Measurements from ENCODE around the gene CHST15. TPM values are rescaled to one million over a fixed set of nuclear protein-coding genes. Genes with fewer than 3 reads are reported as not detected.

Gene CHST15
- total and polyA plus RNA-seq, 2 donors from 2014 or later, result 2.8 to 39.7 TPM

- Histone ChIP-seq H3K4me1 (ENCODE audit: control insufficient read depth in 2 of 3, insufficient read depth in 2 of 3, low read depth in 1 of 3, low read length in 3 of 3) (peaks cover 0 to 2% (median 0%) of the 10 kb centered on the region in 3 donors), H3K9me3 (ENCODE audit: control insufficient read depth in 2 of 3, insufficient read depth in 1 of 3, low read length in 3 of 3) (no peaks in the 10 kb centered on the region), H3K4me3 (ENCODE audit: low read length in 3 of 3) (no peak overlapping the region), H3K9ac (ENCODE audit: low read length in 3 of 3) (no peak overlapping the region), H3K27me3 (ENCODE audit: control insufficient read depth, insufficient read depth, low read length) (no peaks in the 10 kb centered on the region), H3K27ac (ENCODE audit: low read depth in 2 of 2, low read length in 2 of 2) (no peak overlapping the region), H3K36me3 (ENCODE audit: control insufficient read depth in 2 of 3, insufficient read depth in 3 of 3, low read length in 3 of 3) (no peaks in the 10 kb centered on the region)
- FAIRE-seq, result no peak
- TF ChIP-seq, protein P1, sequence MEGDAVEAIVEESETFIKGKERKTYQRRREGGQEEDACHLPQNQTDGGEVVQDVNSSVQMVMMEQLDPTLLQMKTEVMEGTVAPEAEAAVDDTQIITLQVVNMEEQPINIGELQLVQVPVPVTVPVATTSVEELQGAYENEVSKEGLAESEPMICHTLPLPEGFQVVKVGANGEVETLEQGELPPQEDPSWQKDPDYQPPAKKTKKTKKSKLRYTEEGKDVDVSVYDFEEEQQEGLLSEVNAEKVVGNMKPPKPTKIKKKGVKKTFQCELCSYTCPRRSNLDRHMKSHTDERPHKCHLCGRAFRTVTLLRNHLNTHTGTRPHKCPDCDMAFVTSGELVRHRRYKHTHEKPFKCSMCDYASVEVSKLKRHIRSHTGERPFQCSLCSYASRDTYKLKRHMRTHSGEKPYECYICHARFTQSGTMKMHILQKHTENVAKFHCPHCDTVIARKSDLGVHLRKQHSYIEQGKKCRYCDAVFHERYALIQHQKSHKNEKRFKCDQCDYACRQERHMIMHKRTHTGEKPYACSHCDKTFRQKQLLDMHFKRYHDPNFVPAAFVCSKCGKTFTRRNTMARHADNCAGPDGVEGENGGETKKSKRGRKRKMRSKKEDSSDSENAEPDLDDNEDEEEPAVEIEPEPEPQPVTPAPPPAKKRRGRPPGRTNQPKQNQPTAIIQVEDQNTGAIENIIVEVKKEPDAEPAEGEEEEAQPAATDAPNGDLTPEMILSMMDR (IDR thresholded peaks at IDR 0.05; ENCODE audit: borderline replicate concordance, extremely low read depth, insufficient read depth), result no peak
- DNase-seq, result no peak
- intact Hi-C loops (cut with DNase I), result no loop called here
Observed at GRCh38 chr10:124058346-124059003, 34.9 kb downstream of the CHST15 start.

GRCh38 chr10:124057601-124058000 is 35.8 kb downstream of the CHST15 start:
- no peak overlapping the region for H3K4me3 ChIP-seq (ENCODE audit: low read length in 3 of 3)
- H3K27ac ChIP-seq (ENCODE audit: low read depth in 2 of 2, low read length in 2 of 2), result no peak overlapping the region
- H3K4me1 ChIP-seq (ENCODE audit: control insufficient read depth in 2 of 3, insufficient read depth in 2 of 3, low read depth in 1 of 3, low read length in 3 of 3), result peaks cover 0 to 2% (median 0%) of the 10 kb centered on the region in 3 donors
- no peak overlapping the region for H3K9ac ChIP-seq (ENCODE audit: low read length in 3 of 3)
- DNase-seq (no peak), FAIRE-seq (no peak)
- TF ChIP-seq, protein P1 (IDR thresholded peaks at IDR 0.05; ENCODE audit: borderline replicate concordance, extremely low read depth, insufficient read depth), result no peak
- H3K27me3 ChIP-seq (ENCODE audit: control insufficient read depth, insufficient read depth, low read length), result no peaks in the 10 kb centered on the region
- H3K9me3 ChIP-seq (ENCODE audit: control insufficient read depth in 2 of 3, insufficient read depth in 1 of 3, low read length in 3 of 3), result no peaks in the 10 kb centered on the region
- H3K36me3 ChIP-seq (ENCODE audit: control insufficient read depth in 2 of 3, insufficient read depth in 3 of 3, low read length in 3 of 3), result no peaks in the 10 kb centered on the region
- intact Hi-C loops (cut with DNase I), result no loop called here

GRCh38 chr10:124056337-124056980 is 36.9 kb downstream of the CHST15 start:
- Histone ChIP-seq H3K4me1 (ENCODE audit: control insufficient read depth in 2 of 3, insufficient read depth in 2 of 3, low read depth in 1 of 3, low read length in 3 of 3) (peaks cover 0 to 2% (median 0%) of the 10 kb centered on the region in 3 donors), H3K9ac (ENCODE audit: low read length in 3 of 3) (no peak overlapping the region), H3K4me3 (ENCODE audit: low read length in 3 of 3) (no peak overlapping the region), H3K36me3 (ENCODE audit: control insufficient read depth in 2 of 3, insufficient read depth in 3 of 3, low read length in 3 of 3) (no peaks in the 10 kb centered on the region), H3K9me3 (ENCODE audit: control insufficient read depth in 2 of 3, insufficient read depth in 1 of 3, low read length in 3 of 3) (no peaks in the 10 kb centered on the region), H3K27ac (ENCODE audit: low read depth in 2 of 2, low read length in 2 of 2) (no peak overlapping the region), H3K27me3 (ENCODE audit: control insufficient read depth, insufficient read depth, low read length) (no peaks in the 10 kb centered on the region)
- TF ChIP-seq, protein P1 (IDR thresholded peaks at IDR 0.05; ENCODE audit: borderline replicate concordance, extremely low read depth, insufficient read depth), result no peak
- no peak for DNase-seq
- intact Hi-C loops (cut with DNase I), result no loop called here
- no peak for FAIRE-seq
